OCI-LY7 (cell line): ENCODE results near the gene AFG1L.

ENCODE experiments used
- EZH2phosphoT487 ChIP-seq: fragments of 200-600 bp; sonication (generic); IDR thresholded peaks from 2 replicates; pipeline ENCODE4 v1.6.1; 2018; ENCODE audit warnings: low read depth, borderline replicate concordance, mild to moderate bottlenecking, mixed run types, antibody characterized with exemption, low read length, moderate library complexity, mixed read lengths
- TF ChIP-seq, protein P1 (sequence below): fragments of 200-600 bp; sonication (generic); conservative IDR thresholded peaks from 2 replicates; pipeline ENCODE4 v1.5.1; 2014; ENCODE audit warnings: mild to moderate bottlenecking, antibody characterized with exemption, low read length, moderate library complexity, mixed read lengths

DNA sequence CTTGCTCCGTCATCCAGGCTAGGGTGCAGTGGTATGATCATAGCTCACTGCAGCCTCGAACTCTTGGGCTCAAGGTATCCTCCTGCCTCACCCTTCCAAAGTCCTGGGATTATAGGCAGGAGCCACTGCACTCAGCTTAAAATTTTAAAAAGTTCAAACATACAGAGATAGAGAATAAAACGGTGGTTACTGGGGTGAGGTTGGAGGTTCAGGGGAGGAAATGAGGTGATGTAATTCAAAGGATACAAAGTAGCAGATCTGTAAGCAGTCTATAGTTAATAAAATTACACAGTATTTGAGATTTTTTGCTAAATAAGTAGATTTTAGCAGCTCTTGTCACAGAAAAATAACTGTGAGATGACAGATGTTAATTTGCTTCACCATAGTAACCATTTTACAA lies 7.5 kb upstream of the AFG1L start:
- TF ChIP-seq, protein P1, sequence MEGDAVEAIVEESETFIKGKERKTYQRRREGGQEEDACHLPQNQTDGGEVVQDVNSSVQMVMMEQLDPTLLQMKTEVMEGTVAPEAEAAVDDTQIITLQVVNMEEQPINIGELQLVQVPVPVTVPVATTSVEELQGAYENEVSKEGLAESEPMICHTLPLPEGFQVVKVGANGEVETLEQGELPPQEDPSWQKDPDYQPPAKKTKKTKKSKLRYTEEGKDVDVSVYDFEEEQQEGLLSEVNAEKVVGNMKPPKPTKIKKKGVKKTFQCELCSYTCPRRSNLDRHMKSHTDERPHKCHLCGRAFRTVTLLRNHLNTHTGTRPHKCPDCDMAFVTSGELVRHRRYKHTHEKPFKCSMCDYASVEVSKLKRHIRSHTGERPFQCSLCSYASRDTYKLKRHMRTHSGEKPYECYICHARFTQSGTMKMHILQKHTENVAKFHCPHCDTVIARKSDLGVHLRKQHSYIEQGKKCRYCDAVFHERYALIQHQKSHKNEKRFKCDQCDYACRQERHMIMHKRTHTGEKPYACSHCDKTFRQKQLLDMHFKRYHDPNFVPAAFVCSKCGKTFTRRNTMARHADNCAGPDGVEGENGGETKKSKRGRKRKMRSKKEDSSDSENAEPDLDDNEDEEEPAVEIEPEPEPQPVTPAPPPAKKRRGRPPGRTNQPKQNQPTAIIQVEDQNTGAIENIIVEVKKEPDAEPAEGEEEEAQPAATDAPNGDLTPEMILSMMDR: no peak
- no peak for TF ChIP-seq EZH2phosphoT487
